GM12878 (cell line): ENCODE data around the gene CXCL1.

Experiments
- EGR1 ChIP-seq, 2 experiments: IDR thresholded peaks; 1 replicate in 1 of 2; 2 replicates in 1 of 2; pipeline ENCODE4 v1.6.1; 2011 to 2012; ENCODE audit warnings: low read depth in 2 of 2, low read length in 2 of 2, borderline replicate concordance in 1 of 2, mild to moderate bottlenecking in 1 of 2, moderate library complexity in 1 of 2
- EZH2 ChIP-seq: IDR thresholded peaks from 2 replicates; pipeline ENCODE4 v1.6.1; 2012; ENCODE audit warnings: low read depth, mild to moderate bottlenecking, control low read depth, inconsistent platforms, low read length, borderline replicate concordance; ENCODE audit not compliant: control insufficient read depth
- SPI1 ChIP-seq: IDR thresholded peaks from 2 replicates; pipeline ENCODE4 v1.6.1; 2011; ENCODE audit warnings: low read depth, mild to moderate bottlenecking, low read length, moderate library complexity, borderline replicate concordance; ENCODE audit not compliant: insufficient read depth
- ZNF24 ChIP-seq: fragments of 450-650 bp; IDR thresholded peaks from 2 replicates; pipeline ENCODE4 v1.6.1; 2017; ENCODE audit warnings: antibody characterized with exemption, mild to moderate bottlenecking
- TF ChIP-seq, protein P1 (sequence below): fragments of 450-650 bp; formaldehyde crosslinking; IDR thresholded peaks from 2 replicates; pipeline ENCODE4 v1.4.0; 2022; ENCODE audit warnings: mild to moderate bottlenecking, moderate library complexity
- TF ChIP-seq, protein P2 (sequence below), 3 experiments: IDR thresholded peaks in 2 of 3; conservative IDR thresholded peaks in 1 of 3; 2 replicates each; pipeline ENCODE4 v1.5.1; 2011; ENCODE audit warnings: low read depth in 3 of 3, low read length in 3 of 3, mild to moderate bottlenecking in 3 of 3, control low read depth in 2 of 3, moderate library complexity in 2 of 3, inconsistent platforms in 1 of 3, mixed read lengths in 1 of 3; ENCODE audit not compliant: control insufficient read depth in 2 of 3, insufficient read depth in 1 of 3; ENCODE audit errors: extremely low read depth in 1 of 3
- TF ChIP-seq, protein P3 (sequence below): IDR thresholded peaks from 2 replicates; pipeline ENCODE4 v1.6.1; 2011; ENCODE audit warnings: low read depth, low read length, improper control_type of control experiment, borderline replicate concordance

DNA sequence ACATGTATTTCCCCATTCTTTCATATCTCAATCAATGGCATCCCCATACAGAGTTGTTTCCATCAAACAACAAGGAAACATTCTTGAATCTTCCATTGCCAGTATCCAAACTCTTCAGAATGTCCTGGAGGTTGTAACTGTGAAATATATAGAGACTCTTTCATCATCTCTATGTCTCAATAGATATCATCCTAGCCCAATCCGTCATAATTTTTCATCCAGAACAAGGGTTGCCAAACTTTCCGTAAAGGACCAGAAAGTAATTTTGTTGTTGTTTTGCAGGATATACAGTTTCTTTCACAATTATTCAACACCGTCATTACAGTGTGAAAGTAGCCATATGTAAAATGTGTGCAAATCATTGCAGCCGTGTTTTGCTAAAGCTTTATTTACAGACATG lies 47.9 kb upstream of the CXCL1 start:
- no peak for TF ChIP-seq EZH2
- TF ChIP-seq EGR1 (IDR thresholded peaks at IDR 0.05; ENCODE audit: borderline replicate concordance in 1 of 2, low read depth in 2 of 2, low read length in 2 of 2), result no peak
- no peak for TF ChIP-seq ZNF24
- TF ChIP-seq, protein P1, sequence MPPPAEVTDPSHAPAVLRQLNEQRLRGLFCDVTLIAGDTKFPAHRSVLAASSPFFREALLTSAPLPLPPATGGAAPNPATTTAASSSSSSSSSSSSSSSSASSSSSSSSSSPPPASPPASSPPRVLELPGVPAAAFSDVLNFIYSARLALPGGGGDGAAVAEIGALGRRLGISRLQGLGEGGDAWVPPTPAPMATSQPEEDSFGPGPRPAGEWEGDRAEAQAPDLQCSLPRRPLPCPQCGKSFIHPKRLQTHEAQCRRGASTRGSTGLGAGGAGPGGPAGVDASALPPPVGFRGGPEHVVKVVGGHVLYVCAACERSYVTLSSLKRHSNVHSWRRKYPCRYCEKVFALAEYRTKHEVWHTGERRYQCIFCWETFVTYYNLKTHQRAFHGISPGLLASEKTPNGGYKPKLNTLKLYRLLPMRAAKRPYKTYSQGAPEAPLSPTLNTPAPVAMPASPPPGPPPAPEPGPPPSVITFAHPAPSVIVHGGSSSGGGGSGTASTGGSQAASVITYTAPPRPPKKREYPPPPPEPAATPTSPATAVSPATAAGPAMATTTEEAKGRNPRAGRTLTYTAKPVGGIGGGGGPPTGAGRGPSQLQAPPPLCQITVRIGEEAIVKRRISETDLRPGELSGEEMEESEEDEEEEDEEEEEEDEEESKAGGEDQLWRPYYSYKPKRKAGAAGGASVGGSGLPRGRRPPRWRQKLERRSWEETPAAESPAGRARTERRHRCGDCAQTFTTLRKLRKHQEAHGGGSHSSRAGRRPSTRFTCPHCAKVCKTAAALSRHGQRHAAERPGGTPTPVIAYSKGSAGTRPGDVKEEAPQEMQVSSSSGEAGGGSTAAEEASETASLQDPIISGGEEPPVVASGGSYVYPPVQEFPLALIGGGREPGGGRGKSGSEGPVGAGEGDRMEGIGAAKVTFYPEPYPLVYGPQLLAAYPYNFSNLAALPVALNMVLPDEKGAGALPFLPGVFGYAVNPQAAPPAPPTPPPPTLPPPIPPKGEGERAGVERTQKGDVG, result no peak
- no peak for TF ChIP-seq SPI1
- TF ChIP-seq, protein P2, sequence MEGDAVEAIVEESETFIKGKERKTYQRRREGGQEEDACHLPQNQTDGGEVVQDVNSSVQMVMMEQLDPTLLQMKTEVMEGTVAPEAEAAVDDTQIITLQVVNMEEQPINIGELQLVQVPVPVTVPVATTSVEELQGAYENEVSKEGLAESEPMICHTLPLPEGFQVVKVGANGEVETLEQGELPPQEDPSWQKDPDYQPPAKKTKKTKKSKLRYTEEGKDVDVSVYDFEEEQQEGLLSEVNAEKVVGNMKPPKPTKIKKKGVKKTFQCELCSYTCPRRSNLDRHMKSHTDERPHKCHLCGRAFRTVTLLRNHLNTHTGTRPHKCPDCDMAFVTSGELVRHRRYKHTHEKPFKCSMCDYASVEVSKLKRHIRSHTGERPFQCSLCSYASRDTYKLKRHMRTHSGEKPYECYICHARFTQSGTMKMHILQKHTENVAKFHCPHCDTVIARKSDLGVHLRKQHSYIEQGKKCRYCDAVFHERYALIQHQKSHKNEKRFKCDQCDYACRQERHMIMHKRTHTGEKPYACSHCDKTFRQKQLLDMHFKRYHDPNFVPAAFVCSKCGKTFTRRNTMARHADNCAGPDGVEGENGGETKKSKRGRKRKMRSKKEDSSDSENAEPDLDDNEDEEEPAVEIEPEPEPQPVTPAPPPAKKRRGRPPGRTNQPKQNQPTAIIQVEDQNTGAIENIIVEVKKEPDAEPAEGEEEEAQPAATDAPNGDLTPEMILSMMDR (IDR thresholded peaks at IDR 0.05 in 2 of 3, conservative IDR thresholded peaks at IDR 0.05 in 1 of 3; ENCODE audit: control insufficient read depth in 2 of 3, extremely low read depth in 1 of 3, insufficient read depth in 1 of 3, low read depth in 3 of 3, low read length in 3 of 3), result no peak
- TF ChIP-seq, protein P3, sequence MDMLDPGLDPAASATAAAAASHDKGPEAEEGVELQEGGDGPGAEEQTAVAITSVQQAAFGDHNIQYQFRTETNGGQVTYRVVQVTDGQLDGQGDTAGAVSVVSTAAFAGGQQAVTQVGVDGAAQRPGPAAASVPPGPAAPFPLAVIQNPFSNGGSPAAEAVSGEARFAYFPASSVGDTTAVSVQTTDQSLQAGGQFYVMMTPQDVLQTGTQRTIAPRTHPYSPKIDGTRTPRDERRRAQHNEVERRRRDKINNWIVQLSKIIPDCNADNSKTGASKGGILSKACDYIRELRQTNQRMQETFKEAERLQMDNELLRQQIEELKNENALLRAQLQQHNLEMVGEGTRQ, result no peak
